Stomach (tissue), 4 donors: ENCODE measurements around the gene AUTS2.

ENCODE experiments used
- POLR2A ChIP-seq, 4 donors: fragments of 450-650 bp; IDR thresholded peaks; one replicate each; pipeline ENCODE4 v1.6.1; 2016; ENCODE audit warnings: antibody characterized with exemption in 4 of 4, control low read depth in 2 of 4, mild to moderate bottlenecking in 1 of 4, moderate library complexity in 1 of 4
- TF ChIP-seq, protein P1 (sequence below), 7 experiments: fragments of 450-650 bp in 4 of 7; fragments of 200-600 bp in 3 of 7; sonication (generic) in 3 of 7; IDR thresholded peaks; one replicate each; pipeline ENCODE4 v1.5.1; 2016 to 2019; ENCODE audit warnings: antibody characterized with exemption in 7 of 7, control low read depth in 2 of 7, mild to moderate bottlenecking in 1 of 7

DNA sequence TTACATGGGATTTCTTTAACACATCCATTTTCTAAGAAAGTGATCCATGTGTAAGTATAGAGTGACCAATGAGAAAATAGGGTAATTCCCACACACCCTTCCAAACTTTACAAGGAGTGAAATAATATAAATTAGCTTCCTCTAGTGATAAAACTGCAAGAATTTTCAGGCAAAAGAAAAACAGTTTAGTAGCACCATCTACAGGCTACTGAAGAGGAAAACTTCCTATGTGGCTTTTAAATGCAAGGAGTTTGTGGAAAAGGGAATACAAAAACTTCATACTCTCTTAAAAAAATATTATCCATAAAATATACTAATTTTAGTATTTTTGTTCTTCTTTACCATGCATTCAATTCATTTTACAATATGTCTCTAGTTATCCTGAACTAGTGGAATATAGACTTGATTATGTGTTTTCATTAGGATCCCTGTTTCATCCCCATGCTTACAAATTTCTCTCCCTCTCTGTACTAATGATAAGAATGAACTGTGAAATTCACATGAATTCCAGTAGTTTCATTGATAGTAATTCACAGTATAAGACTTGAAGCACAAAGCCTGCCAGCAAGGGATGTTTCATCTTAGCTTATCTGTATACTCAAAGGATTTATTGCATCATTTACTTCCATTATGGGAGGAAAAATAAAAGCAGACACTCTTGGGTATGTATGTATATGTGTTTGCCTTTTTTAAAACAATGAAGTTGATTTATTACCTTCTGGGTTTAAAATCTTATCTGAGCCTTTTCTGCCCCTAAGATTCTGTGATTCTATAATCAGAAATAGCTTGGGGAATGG, 442.9 kb downstream of the AUTS2 start:
- TF ChIP-seq, protein P1, sequence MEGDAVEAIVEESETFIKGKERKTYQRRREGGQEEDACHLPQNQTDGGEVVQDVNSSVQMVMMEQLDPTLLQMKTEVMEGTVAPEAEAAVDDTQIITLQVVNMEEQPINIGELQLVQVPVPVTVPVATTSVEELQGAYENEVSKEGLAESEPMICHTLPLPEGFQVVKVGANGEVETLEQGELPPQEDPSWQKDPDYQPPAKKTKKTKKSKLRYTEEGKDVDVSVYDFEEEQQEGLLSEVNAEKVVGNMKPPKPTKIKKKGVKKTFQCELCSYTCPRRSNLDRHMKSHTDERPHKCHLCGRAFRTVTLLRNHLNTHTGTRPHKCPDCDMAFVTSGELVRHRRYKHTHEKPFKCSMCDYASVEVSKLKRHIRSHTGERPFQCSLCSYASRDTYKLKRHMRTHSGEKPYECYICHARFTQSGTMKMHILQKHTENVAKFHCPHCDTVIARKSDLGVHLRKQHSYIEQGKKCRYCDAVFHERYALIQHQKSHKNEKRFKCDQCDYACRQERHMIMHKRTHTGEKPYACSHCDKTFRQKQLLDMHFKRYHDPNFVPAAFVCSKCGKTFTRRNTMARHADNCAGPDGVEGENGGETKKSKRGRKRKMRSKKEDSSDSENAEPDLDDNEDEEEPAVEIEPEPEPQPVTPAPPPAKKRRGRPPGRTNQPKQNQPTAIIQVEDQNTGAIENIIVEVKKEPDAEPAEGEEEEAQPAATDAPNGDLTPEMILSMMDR (IDR thresholded peaks at IDR 0.05) = peak in 2 of 7 experiments; percentile 8 to 24
- TF ChIP-seq POLR2A (IDR thresholded peaks at IDR 0.05) = no peak
